DLD1 (cell line): Measurements from ENCODE around the gene MRPL53.

Experiments used
- in situ Hi-C: cut with HindIII; loops from 2 replicates; pipeline ENCODE4 v1.10.0; 2017; ENCODE audit warnings: low sequenced_read_pairs

The MRPL53 gene

DNA sequence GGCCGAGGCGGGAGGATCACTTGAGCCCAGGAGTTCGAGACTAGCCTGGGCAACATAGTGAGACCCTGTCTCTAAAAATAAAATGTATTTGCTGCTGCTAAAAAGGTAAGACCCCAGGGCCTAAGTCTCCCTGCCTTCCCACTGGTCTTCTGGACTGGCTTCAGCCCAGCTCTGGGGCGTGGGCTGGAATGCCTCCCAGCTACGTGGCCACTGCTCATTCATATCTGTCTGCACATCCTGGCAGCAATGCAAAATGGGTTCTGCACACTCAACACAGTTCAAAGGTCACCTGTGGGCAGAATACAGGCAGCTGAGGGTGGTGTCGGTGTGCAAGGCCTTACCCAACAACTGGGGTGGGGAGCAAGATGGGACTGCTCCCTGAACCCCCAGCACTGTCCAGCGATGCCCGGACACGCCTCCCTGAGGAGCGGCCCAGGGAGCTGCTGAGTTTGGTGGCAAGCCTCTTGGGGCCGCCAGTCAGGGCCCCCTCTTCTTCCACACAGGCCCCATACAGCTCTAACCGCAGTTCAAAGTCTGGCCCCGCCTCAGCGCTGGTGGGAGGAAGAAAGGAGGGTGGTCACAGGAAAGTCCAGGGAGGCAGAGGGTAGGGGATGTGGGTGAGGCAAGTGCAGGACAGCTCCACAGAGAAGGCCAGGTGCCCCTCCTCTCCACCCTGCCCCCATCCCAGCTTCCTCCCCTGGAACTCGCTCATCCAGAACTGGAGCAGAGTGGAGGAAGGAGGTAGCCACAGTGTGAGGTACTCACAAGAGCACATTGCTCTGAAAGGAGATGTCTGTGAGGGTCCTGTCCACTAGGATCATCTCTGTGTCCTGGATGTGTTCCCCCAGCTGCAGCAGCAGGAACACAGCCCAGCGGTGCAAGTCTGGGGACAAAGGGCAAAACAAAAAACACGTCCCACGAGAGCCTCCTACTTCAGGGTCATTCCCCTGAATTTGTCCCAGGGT lies 42.7 kb downstream of the MRPL53 start:
- in situ Hi-C loops, result no loop called here

DNA sequence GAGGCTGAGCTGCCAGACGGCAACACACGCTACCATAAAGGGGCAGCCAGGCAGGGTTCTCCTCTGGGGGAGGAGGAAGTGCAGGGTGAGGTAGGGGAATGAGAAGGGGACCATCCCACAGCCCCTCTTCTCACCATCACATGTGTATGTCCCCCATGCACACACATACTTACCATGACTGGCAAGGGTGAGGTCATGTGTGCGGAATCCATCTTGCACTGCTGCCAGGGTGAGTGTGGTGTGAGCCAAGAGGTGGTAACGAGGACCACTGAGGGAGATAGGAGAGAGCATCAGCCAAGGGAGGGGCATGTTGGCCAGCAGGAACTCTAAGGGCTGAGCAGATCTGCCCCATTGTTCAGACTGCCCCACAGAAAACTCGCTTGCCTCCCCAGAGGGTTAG lies 43.8 kb downstream of the MRPL53 start:
- in situ Hi-C loops, result no loop called here

- in situ Hi-C loops, result no loop called here
Observed at GRCh38 chr2:74427551-74427950, 44.9 kb downstream of the MRPL53 start.

DNA sequence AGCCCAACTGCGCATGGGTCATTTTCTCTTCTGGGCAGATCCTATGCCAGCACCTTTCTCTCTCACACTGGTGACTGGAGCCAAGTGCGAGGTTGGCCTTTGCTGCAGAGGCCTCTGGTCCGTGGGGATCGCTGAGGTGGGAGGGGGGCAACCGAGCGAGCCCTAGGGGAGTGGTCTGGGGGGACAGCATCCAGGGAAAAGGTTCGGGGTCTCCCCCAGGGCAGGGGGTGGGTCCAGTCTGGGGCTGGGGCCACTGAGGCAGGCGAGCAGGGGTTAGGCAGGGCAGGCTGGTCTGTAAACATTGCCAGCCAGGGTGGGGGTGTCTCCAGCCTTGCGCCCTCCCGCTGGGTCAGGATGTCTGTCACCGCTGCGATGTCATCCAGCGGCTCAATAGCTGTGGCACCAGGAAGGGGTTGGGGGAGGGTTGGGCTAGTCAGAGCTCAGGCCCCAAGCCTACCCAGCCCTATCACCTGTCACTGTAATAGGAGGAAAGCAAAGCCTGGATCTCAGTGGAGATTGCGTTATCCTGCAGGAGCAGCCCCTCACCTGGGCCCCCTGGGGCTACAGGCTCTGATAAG lies 46.2 kb downstream of the MRPL53 start:
- in situ Hi-C loops, result no loop called here

GRCh38 chr2:74425523-74425922 lies 47.0 kb downstream of the MRPL53 start:
- in situ Hi-C loops, result no loop called here

DNA sequence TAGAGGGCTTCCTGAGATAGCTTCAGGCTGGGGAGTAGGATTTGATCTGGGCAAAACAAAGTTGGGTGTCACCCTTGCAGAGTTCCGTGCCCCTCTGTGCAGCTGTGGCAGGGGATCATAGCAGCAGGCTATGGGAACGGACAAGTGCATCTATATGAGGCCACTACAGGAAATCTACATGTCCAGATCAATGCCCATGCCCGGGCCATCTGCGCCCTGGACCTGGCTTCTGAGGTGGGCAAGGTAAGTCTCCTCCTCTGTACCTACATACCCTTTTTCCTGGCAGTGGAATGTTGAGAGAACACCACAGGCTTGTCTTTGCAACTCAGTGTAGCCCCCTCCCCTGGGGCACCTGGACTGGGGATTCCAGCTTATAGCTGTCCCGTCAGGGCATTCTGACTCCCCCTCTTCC lies 47.5 kb downstream of the MRPL53 start:
- in situ Hi-C loops, result no loop called here

DNA sequence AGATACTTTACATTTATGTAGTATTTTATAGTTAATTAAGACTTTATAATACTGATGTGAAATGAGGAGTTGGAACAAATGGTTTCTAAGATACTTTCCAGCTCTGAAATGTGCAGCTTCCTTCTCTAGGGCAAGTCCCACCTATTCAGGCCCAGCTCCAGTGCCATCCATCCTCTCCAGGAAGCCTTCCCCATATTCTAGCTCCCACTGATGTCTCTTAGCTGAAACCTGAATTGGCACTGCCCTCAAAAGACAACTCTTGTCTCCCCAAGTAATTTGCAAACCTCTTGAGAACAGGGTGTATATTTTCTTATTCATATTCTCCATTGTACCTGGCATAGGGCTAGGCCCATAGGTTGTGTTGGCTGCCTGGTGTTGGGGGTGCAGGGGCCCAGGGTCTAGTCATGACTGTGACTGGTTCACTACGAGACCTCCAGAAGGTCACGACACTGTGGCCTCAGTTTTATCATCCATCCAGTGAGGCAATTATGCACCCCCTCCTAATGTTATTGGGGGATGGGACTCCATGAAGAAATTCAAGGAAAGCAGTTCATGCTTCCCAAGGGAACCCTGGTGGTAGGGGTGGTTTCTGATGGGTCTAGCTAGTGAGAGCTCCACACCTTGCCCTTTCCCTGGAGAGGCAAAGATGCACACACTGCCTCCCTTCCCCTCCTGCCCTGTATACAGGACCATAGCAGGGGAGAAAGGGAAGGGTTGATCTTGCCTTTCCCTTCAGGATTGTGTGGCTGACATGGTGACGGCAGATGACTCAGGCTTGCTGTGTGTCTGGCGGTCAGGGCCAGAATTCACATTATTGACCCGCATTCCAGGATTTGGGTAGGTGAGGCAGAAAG lies 48.1 kb downstream of the MRPL53 start:
- in situ Hi-C loops, result no loop called here

- in situ Hi-C loops, result no loop called here
Observed at GRCh38 chr2:74423231-74424095, 49.0 kb downstream of the MRPL53 start.
